H1 (cell line): Measurements from ENCODE around the gene ACAP1. TPM values are rescaled to one million over a fixed set of nuclear protein-coding genes. Genes with fewer than 3 reads are reported as not detected.

ENCODE experiments used
- CTCF ChIA-PET: fragments of 300-600 bp; sonication (Branson Sonifier 250); formaldehyde crosslinking; loops from one replicate; lab custom pipeline; 2021; ENCODE audit not compliant: partially characterized antibody; lab: Charles Lee
- POLR2A ChIA-PET: fragments of 300-600 bp; sonication (Branson Sonifier 250); formaldehyde crosslinking; loops from one replicate; lab custom pipeline; 2021; ENCODE audit warnings: inconsistent platforms; ENCODE audit not compliant: partially characterized antibody; lab: Charles Lee
- DNase-seq, 2 experiments: peaks; one replicate each; pipeline versions ENCODE4 v3.0.0 to v3.0.0-alpha.2; 2010 to 2022; ENCODE audit warnings: low spot score in 2 of 2, low read depth in 1 of 2, mixed read lengths in 1 of 2
- FAIRE-seq: peaks from 2 replicates; lab custom pipeline; 2011; peaks lifted over from hg19 to GRCh38; lab: Jason Lieb, UNC
- H2AFZ ChIP-seq: 2 replicates; pipeline ENCODE4 v1.8.1; 2012; ENCODE audit warnings: low read length, inconsistent platforms
- H2AK5ac ChIP-seq: 2 replicates; pipeline ENCODE4 v1.6.1; 2013; ENCODE audit warnings: low read depth, low read length
- H2BK120ac ChIP-seq: replicated peaks from 2 replicates; pipeline ENCODE3; 2013; ENCODE audit warnings: low read depth, low read length, inconsistent platforms
- H2BK12ac ChIP-seq: 2 replicates; pipeline ENCODE4 v1.6.1; 2013; ENCODE audit warnings: low read depth, low read length
- H2BK15ac ChIP-seq: 2 replicates; pipeline ENCODE4 v1.6.1; 2013; ENCODE audit warnings: low read length
- H2BK20ac ChIP-seq: 2 replicates; pipeline ENCODE4 v1.6.1; 2013; ENCODE audit warnings: low read length
- H2BK5ac ChIP-seq: 2 replicates; pipeline ENCODE4 v1.6.1; 2013; ENCODE audit warnings: low read depth, low read length
- H3K14ac ChIP-seq: 2 replicates; pipeline ENCODE4 v1.6.1; 2013; ENCODE audit warnings: inconsistent platforms; ENCODE audit not compliant: insufficient read length
- H3K18ac ChIP-seq: 2 replicates; pipeline ENCODE4 v1.6.1; 2013; ENCODE audit warnings: low read length; ENCODE audit errors: extremely low read depth
- H3K23ac ChIP-seq: 2 replicates; pipeline ENCODE4 v1.6.1; 2013; ENCODE audit warnings: inconsistent platforms; ENCODE audit not compliant: insufficient read length
- H3K23me2 ChIP-seq: 2 replicates; pipeline ENCODE4 v1.6.1; 2013; ENCODE audit warnings: low read depth, low read length
- H3K27ac ChIP-seq: 2 replicates; pipeline ENCODE4 v1.6.1; 2011; ENCODE audit warnings: low read depth, low read length, inconsistent platforms
- H3K27me3 ChIP-seq, 4 experiments: replicated peaks in 1 of 4; 1 replicate in 1 of 4; 2 replicates in 3 of 4; pipeline versions ENCODE4 v1.6.1 to v1.8.1; 2011 to 2013; ENCODE audit warnings: low read length in 3 of 4, mild to moderate bottlenecking in 3 of 4, inconsistent platforms in 2 of 4, mixed read lengths in 2 of 4, moderate library complexity in 1 of 4; ENCODE audit not compliant: control insufficient read depth in 3 of 4, insufficient read depth in 3 of 4; ENCODE audit errors: extremely low read depth in 1 of 4
- H3K36me3 ChIP-seq, 4 experiments: 2 replicates each; pipeline versions ENCODE4 v1.6.1 to v1.8.1; 2011 to 2013; ENCODE audit warnings: mild to moderate bottlenecking in 4 of 4, low read length in 3 of 4, moderate library complexity in 2 of 4, control low read depth in 1 of 4, inconsistent platforms in 1 of 4; ENCODE audit not compliant: insufficient read depth in 4 of 4, control insufficient read depth in 2 of 4
- H3K4ac ChIP-seq: replicated peaks from 2 replicates; pipeline ENCODE3; 2013; ENCODE audit warnings: low read length, low read depth, mixed read lengths, inconsistent platforms; ENCODE audit not compliant: insufficient read length
- H3K4me1 ChIP-seq, 4 experiments: replicated peaks in 1 of 4; 1 replicate in 1 of 4; 2 replicates in 3 of 4; pipeline versions ENCODE4 v1.6.1 to v1.8.1; 2011 to 2013; ENCODE audit warnings: low read length in 3 of 4, inconsistent platforms in 2 of 4, mixed read lengths in 1 of 4; ENCODE audit not compliant: insufficient read depth in 4 of 4, control insufficient read depth in 3 of 4
- H3K4me2 ChIP-seq, 2 experiments: 2 replicates each; pipeline versions ENCODE4 v1.6.1 to v1.8.1; 2011 to 2013; ENCODE audit warnings: low read depth in 2 of 2, low read length in 2 of 2, control low read depth in 1 of 2, inconsistent platforms in 1 of 2, mild to moderate bottlenecking in 1 of 2; ENCODE audit not compliant: insufficient read depth in 1 of 2
- H3K4me3 ChIP-seq, 4 experiments: fragments of 200-600, 300-600 bp in 1 of 4; sonication (generic), shearing (Covaris generic), sonication (Bioruptor Twin) in 1 of 4; 2 replicates each; pipeline versions ENCODE4 v1.5.1 to v1.8.1; 2011 to 2016; ENCODE audit warnings: low read length in 4 of 4, low read depth in 3 of 4, control low read depth in 2 of 4, inconsistent platforms in 2 of 4, mild to moderate bottlenecking in 2 of 4, mixed read lengths in 1 of 4, moderate library complexity in 1 of 4; ENCODE audit not compliant: insufficient read depth in 2 of 4; ENCODE audit errors: extremely low read depth in 1 of 4
- H3K56ac ChIP-seq: replicated peaks from 2 replicates; pipeline ENCODE3; 2013; ENCODE audit warnings: low read depth, mild to moderate bottlenecking, mixed read lengths, low read length, inconsistent platforms; ENCODE audit not compliant: insufficient read length
- H3K79me1 ChIP-seq: 2 replicates; pipeline ENCODE4 v1.6.1; 2013; ENCODE audit warnings: low read depth, low read length, control low read depth
- H3K79me2 ChIP-seq, 2 experiments: 2 replicates each; pipeline versions ENCODE4 v1.6.1 to v1.8.1; 2012 to 2013; ENCODE audit warnings: low read length in 2 of 2, mild to moderate bottlenecking in 2 of 2, inconsistent platforms in 1 of 2; ENCODE audit not compliant: insufficient read depth in 2 of 2, control insufficient read depth in 1 of 2
- H3K9ac ChIP-seq, 4 experiments: replicated peaks in 1 of 4; 1 replicate in 1 of 4; 2 replicates in 3 of 4; pipeline versions ENCODE4 v1.6.1 to v1.8.1; 2011 to 2013; ENCODE audit warnings: low read depth in 3 of 4, low read length in 3 of 4, control low read depth in 2 of 4, mild to moderate bottlenecking in 2 of 4, moderate library complexity in 2 of 4, inconsistent platforms in 1 of 4; ENCODE audit errors: extremely low read depth in 1 of 4
- H3K9me3 ChIP-seq, 2 experiments: 2 replicates each; pipeline versions ENCODE4 v1.6.1 to v1.8.1; 2012 to 2013; ENCODE audit warnings: mild to moderate bottlenecking in 2 of 2, moderate library complexity in 2 of 2, control low read depth in 1 of 2, inconsistent platforms in 1 of 2, low read depth in 1 of 2, low read length in 1 of 2, mixed read lengths in 1 of 2; ENCODE audit not compliant: insufficient read depth in 2 of 2
- H4K20me1 ChIP-seq, 2 experiments: replicated peaks in 1 of 2; 2 replicates each; pipeline versions ENCODE3 to v1.8.1; 2011 to 2013; ENCODE audit warnings: inconsistent platforms in 2 of 2, low read length in 2 of 2, mild to moderate bottlenecking in 1 of 2; ENCODE audit not compliant: insufficient read depth in 2 of 2, control insufficient read depth in 1 of 2
- H4K5ac ChIP-seq: 2 replicates; pipeline ENCODE4 v1.6.1; 2013; ENCODE audit warnings: low read length, low read depth, mixed read lengths, inconsistent platforms; ENCODE audit not compliant: insufficient read length
- H4K8ac ChIP-seq: 2 replicates; pipeline ENCODE4 v1.8.0; 2013; ENCODE audit warnings: mild to moderate bottlenecking, moderate library complexity, low read length, inconsistent platforms; ENCODE audit not compliant: insufficient read depth; ENCODE audit errors: extremely low read depth
- H4K91ac ChIP-seq: replicated peaks from 2 replicates; pipeline ENCODE3; 2013; ENCODE audit warnings: low read length, mixed read lengths, inconsistent platforms; ENCODE audit not compliant: insufficient read length
- BCL11A ChIP-seq, 2 experiments: IDR thresholded peaks; one replicate each; pipeline ENCODE4 v1.6.1; 2011; ENCODE audit warnings: low read depth in 2 of 2, low read length in 2 of 2, mild to moderate bottlenecking in 2 of 2
- CREB1 ChIP-seq: IDR thresholded peaks from 2 replicates; pipeline ENCODE4 v1.6.1; 2012; ENCODE audit warnings: inconsistent platforms
- EZH2 ChIP-seq: fragments of 200-600 bp; sonication (generic); IDR thresholded peaks from 2 replicates; pipeline ENCODE4 v1.7.1; 2012; ENCODE audit warnings: low read depth, mild to moderate bottlenecking, moderate library complexity, low read length, inconsistent platforms; ENCODE audit not compliant: severe bottlenecking
- GABPA ChIP-seq: IDR thresholded peaks from 2 replicates; pipeline ENCODE4 v1.6.1; 2011; ENCODE audit warnings: mild to moderate bottlenecking, low read length, moderate library complexity, borderline replicate concordance; ENCODE audit not compliant: insufficient read depth
- JUND ChIP-seq: IDR thresholded peaks from 2 replicates; pipeline ENCODE4 v1.6.1; 2011; ENCODE audit warnings: mild to moderate bottlenecking, improper control_type of control experiment, low read length
- KDM5A ChIP-seq: fragments of 200-600 bp; IDR thresholded peaks from 2 replicates; pipeline ENCODE4 v1.7.1; 2012; ENCODE audit warnings: mild to moderate bottlenecking, low read length, inconsistent platforms, mixed read lengths
- MAX ChIP-seq: IDR thresholded peaks from 2 replicates; pipeline ENCODE4 v1.6.1; 2012; ENCODE audit warnings: inconsistent platforms
- RBBP5 ChIP-seq: IDR thresholded peaks from 2 replicates; pipeline ENCODE4 v1.7.1; 2012; ENCODE audit warnings: low read depth, mild to moderate bottlenecking, inconsistent platforms, low read length, moderate library complexity, borderline replicate concordance
- SIN3A ChIP-seq, 2 experiments: IDR thresholded peaks in 1 of 2; conservative IDR thresholded peaks in 1 of 2; 2 replicates each; pipeline ENCODE4 v1.6.1; 2011 to 2012; ENCODE audit warnings: low read length in 2 of 2, improper control_type of control experiment in 1 of 2, low read depth in 1 of 2, mild to moderate bottlenecking in 1 of 2
- SIX5 ChIP-seq: IDR thresholded peaks from 2 replicates; pipeline ENCODE4 v1.6.1; 2011; ENCODE audit warnings: mild to moderate bottlenecking, low read depth, low read length
- SRF ChIP-seq: IDR thresholded peaks from 2 replicates; pipeline ENCODE4 v1.6.1; 2011; ENCODE audit warnings: mild to moderate bottlenecking, low read depth, low read length, moderate library complexity
- TAF7 ChIP-seq: optimal IDR thresholded peaks from 2 replicates; pipeline ENCODE3; 2011; ENCODE audit warnings: low read depth, mild to moderate bottlenecking, inconsistent platforms, low read length, moderate library complexity, borderline replicate concordance
- TCF12 ChIP-seq: IDR thresholded peaks from 2 replicates; pipeline ENCODE4 v1.6.1; 2011; ENCODE audit warnings: low read depth, mild to moderate bottlenecking, low read length
- TEAD4 ChIP-seq: IDR thresholded peaks from 2 replicates; pipeline ENCODE4 v1.6.1; 2012; ENCODE audit warnings: low read depth, low read length, inconsistent platforms, mixed read lengths
- YY1 ChIP-seq: IDR thresholded peaks from 2 replicates; pipeline ENCODE4 v1.6.1; 2011; ENCODE audit warnings: low read depth, mild to moderate bottlenecking, low read length
- WGBS, 2 experiments: shearing (Covaris generic) in 1 of 2; methylation state at CpG; one replicate each; pipeline versions ENCODE4 v1.1.6 to v1.1.7; 2013 to 2015; ENCODE audit warnings: low lambda C conversion rate in 2 of 2, mixed read lengths in 2 of 2, inconsistent platforms in 1 of 2, low coverage in 1 of 2, missing lambda C conversion rate in 1 of 2; ENCODE audit not compliant: insufficient replicate concordance in 2 of 2, insufficient coverage in 1 of 2, insufficient read length in 1 of 2; ENCODE audit errors: extremely low coverage in 1 of 2, missing lambda C conversion rate in 1 of 2; 5-methylcytosine and 5-hydroxymethylcytosine counted together
- polyA plus RNA-seq, 7 experiments: library from polyadenylated mRNA; depleted of rRNA in 3 of 7; stranded (reverse) in 5 of 7; unstranded in 2 of 7; fragments of >200 nt in 5 of 7; fragments of 200-250 nt in 2 of 7; gene quantifications; 1 replicate in 5 of 7; 2 replicates in 1 of 7; 4 replicates in 1 of 7; pipeline versions ENCODE4 v1.2.1 to v1.2.3, GENCODE V29; 2011 to 2013; ENCODE audit warnings: missing spikeins in 2 of 7, mixed read lengths in 2 of 7
- total RNA-seq: library from RNA; stranded (reverse); fragmentation: NEBNext Ultra II Directional; extraction: Animal tissue kit (Norgen Biotek cat#: 25700); gene quantifications from 2 replicates; pipeline ENCODE4 v1.2.1, GENCODE V29; 2021

Gene ACAP1
- total and polyA plus RNA-seq, 2 of the 8 experiments (the other 6 are each of a cell fraction or from before 2014, with no cell fraction given), result 11.9 to 45.1 TPM

- Histone ChIP-seq H3K14ac (no peak overlapping the region), H3K27me3 (no peaks in the 10 kb centered on the region), H2BK120ac (no peak overlapping the region), H3K23ac (no peak overlapping the region), H3K36me3 (no peaks in the 10 kb centered on the region), H2BK15ac (no peak overlapping the region), H3K4ac (no peak overlapping the region), H4K91ac (no peak overlapping the region), H3K56ac (no peak overlapping the region), H3K79me2 (no peaks in the 10 kb centered on the region), H4K5ac (no peak overlapping the region), H3K27ac (no peak overlapping the region), H2AK5ac (no peak overlapping the region), H3K23me2 (no peaks in the 10 kb centered on the region), H4K8ac (no peak overlapping the region), H3K9ac (no peak overlapping the region), H3K4me2 (no peak overlapping the region), H3K18ac (no peak overlapping the region; the same call in 1 of the 2 replicates), H3K4me1 (peaks cover 0 to 9% (median 3%) of the 10 kb centered on the region in 4 experiments; a peak in 4 of 7 replicates), H2AFZ (no peak overlapping the region), H3K79me1 (no peaks in the 10 kb centered on the region), H3K9me3 (no peaks in the 10 kb centered on the region), H3K4me3 (no peak overlapping the region), H4K20me1 (no peaks in the 10 kb centered on the region), H2BK20ac (no peak overlapping the region), H2BK12ac (no peak overlapping the region), H2BK5ac (no peak overlapping the region)
- DNase-seq (no peak), FAIRE-seq (no peak)
- 96% methylated on average over 6 of the region's 6 CpGs; no CpG with 5 or more reads in 1 of the 2 experiments for WGBS, 2 experiments
- POLR2A ChIA-PET, result interaction anchor here (0.7 to 1.5 kb wide), 3 partner anchors 13 to 121 kb away, joined by 3 to 4 read pairs (median 3); partner anchors contain the start of gene POLR2A
- CTCF ChIA-PET, result interaction anchor here (0.7 to 2.0 kb wide), 4 partner anchors 10 to 197 kb away, joined by 4 to 7 read pairs (median 4); partner anchors contain the start of genes NEURL4 and PLSCR3
- TF ChIP-seq SIX5, result no peak
- no peak for TF ChIP-seq SRF
- TF ChIP-seq TCF12, result no peak
- TF ChIP-seq TAF7, result no peak
- no peak for TF ChIP-seq MAX
- no peak for TF ChIP-seq CREB1
- TF ChIP-seq YY1, result no peak
- TF ChIP-seq KDM5A, result no peak
- TF ChIP-seq RBBP5, result no peak
- TF ChIP-seq SIN3A (conservative IDR thresholded peaks at IDR 0.05 in 1 of 2, IDR thresholded peaks at IDR 0.05 in 1 of 2; ENCODE audit: low read depth in 1 of 2, low read length in 2 of 2), result no peak
- TF ChIP-seq BCL11A (IDR thresholded peaks at IDR 0.05; ENCODE audit: low read depth in 2 of 2, low read length in 2 of 2), result no peak
- no peak for TF ChIP-seq GABPA
- TF ChIP-seq JUND, result no peak
- TF ChIP-seq EZH2, result no peak
- no peak for TF ChIP-seq TEAD4
Measured at GRCh38 chr17:7363311-7363710, 27.0 kb downstream of the ACAP1 start.
